Coronary artery (tissue), 2 donors: ENCODE results near the gene KRT33B.
"Not testable (repeated sequence)": the region's sequence is repeated elsewhere in the genome, so short reads cannot be mapped to it uniquely, and the experiment has no call there.

Experiments
- DNase-seq: peaks from one replicate; pipeline ENCODE4 v3.0.0-alpha.2; 2017; ENCODE audit warnings: low spot score
- H3K27ac ChIP-seq, 2 donors: fragments of 200-600 bp; sonication (generic); one replicate each; pipeline ENCODE4 v1.5.1; 2016 to 2019
- H3K4me3 ChIP-seq: fragments of 200-600 bp; sonication (generic); 2 replicates; pipeline ENCODE4 v1.5.1; 2016; ENCODE audit warnings: mild to moderate bottlenecking, moderate library complexity
- TF ChIP-seq, protein P1 (sequence below): fragments of 200-600 bp; sonication (generic); IDR thresholded peaks from one replicate; pipeline ENCODE4 v1.5.1; 2019; ENCODE audit warnings: antibody characterized with exemption

KRT33B gene

DNA sequence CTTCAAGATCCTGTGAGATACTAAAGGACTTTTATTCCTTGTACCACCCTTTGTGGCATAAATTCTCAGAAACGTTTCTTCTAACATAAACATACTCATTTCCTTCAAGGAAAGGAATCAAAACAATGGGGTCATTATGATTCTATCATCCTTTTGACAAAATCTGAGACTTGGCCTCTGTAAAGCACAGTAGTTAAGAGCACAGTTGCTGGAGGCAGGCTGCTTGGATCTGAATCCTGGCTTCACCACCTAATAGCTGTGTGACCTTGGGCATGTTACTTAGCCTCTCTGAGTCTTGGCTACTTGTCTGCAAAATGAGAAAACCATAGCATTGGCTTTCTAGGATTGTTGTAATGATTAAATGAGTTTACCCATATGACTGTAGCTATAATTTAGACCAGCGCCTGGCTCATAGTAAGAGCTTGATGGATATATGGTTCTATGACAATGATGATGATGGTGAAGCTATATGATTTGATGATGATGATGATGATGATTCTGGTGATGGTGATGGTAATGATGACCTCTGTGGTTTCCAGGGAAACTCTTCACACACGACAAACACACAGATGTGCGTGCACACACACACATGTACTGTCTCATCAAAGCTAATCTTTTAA lies 33.9 kb upstream of the KRT33B start:
- no peak for DNase-seq
- no peak overlapping the region for H3K27ac ChIP-seq
- no peak overlapping the region for H3K4me3 ChIP-seq
- TF ChIP-seq, protein P1, sequence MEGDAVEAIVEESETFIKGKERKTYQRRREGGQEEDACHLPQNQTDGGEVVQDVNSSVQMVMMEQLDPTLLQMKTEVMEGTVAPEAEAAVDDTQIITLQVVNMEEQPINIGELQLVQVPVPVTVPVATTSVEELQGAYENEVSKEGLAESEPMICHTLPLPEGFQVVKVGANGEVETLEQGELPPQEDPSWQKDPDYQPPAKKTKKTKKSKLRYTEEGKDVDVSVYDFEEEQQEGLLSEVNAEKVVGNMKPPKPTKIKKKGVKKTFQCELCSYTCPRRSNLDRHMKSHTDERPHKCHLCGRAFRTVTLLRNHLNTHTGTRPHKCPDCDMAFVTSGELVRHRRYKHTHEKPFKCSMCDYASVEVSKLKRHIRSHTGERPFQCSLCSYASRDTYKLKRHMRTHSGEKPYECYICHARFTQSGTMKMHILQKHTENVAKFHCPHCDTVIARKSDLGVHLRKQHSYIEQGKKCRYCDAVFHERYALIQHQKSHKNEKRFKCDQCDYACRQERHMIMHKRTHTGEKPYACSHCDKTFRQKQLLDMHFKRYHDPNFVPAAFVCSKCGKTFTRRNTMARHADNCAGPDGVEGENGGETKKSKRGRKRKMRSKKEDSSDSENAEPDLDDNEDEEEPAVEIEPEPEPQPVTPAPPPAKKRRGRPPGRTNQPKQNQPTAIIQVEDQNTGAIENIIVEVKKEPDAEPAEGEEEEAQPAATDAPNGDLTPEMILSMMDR: no peak

DNA sequence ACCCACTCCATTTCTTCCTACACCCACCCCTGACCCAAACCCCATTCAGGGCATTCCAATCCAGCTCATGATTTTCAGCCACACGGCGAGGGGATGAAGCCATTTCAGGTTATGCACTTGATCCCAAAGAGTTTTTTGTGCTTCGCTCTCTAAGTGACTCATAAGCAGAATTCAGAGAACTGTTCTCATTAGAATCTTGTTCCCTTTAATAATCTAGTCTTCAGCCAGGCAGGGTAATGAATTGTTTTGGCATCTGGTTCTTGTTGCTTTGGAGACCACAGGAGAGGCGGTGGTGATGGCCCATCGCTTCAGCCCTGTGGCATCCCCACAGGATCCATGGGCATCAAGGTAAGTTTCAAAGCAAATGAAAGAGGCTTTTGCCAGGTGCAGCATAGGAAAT lies 32.5 kb upstream of the KRT33B start:
- no peak for DNase-seq
- H3K27ac ChIP-seq: no peak overlapping the region
- TF ChIP-seq, protein P1: no peak
- no peak overlapping the region for H3K4me3 ChIP-seq

DNA sequence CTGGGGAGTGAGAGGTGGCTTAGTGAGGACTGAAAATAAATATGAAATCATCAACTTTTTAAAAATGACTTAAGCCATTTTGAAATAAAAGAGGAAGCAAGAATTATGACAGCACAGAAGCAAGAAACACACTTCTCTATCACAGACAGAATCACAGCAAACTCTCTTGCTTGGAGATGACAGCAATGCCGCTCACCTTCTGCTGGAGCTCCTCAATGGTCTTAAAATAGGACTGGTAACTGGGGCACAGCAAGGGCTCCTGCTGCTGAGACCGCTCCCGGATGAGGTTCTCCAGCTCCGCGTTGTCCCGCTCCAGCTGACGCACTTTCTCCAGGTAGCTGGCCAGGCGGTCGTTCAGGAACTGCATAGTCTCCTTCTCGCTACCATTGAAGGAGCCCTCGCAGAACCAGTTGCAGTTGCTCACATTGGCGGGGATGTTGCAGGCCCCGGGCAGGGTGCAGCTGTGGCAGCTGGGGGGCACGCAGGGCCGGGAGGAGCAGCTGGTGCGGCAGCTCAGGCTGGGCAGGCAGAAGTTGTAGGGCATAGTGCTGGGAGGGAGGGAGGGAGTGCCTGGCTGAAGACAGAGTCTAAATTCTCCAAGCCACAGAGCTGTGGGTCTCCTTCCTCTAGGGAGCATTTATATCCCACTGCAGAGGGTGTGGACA lies 27.5 kb upstream of the KRT33B start, which contains the start of gene KRT31:
KRT31 (minus strand) TSS at position 613 of the 665 bp plus-strand sequence; CDS start at position 544, 69 bp downstream.
- no peak for DNase-seq
- H3K27ac ChIP-seq: no peak within 1 kb of the TSS
- H3K4me3 ChIP-seq: no peak within 1 kb of the TSS
- TF ChIP-seq, protein P1: no peak

DNA sequence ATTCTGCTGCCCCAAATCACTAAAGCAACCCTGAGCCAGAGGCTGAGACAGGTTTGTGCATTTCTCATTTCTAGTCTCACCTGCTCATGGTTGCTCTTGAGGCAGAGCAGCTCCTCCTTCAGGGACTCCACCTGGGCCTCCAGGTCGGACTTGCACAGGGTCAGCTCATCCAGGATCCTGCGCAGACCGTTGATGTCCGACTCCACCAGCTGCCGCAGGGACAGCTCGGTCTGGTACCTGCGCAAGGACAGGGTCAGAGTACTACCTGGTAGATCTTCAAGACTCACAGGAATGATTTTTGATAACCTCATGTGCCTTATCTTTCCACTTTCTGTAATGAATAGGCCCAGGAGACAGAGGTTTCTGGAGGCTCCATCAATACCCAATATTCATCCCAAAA lies 26.7 kb upstream of the KRT33B start:
- TF ChIP-seq, protein P1: no peak
- H3K4me3 ChIP-seq: no peak overlapping the region
- no peak for DNase-seq
- H3K27ac ChIP-seq: no peak overlapping the region

DNA sequence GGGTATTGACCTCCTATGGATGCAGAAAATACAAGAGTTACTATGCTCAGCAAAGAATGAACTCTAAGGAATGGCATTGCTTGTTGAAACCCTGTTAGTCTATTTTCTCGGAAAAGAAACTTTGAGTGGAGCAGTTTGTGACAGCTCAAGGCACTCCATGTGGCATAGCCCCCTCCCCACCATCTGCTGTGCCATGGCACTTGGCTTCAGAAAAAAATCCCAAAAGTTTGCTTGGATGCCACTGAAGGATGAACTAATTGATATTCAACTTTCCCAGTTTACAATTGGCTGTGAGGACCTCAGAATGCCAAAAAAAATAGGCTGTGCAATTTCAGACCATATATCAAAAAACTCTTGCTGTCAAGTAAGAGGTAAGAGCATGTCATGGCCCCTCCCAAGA lies 26.0 kb upstream of the KRT33B start:
- no peak for DNase-seq
- H3K27ac ChIP-seq: no peak overlapping the region
- H3K4me3 ChIP-seq: no peak overlapping the region
- TF ChIP-seq, protein P1: no peak

DNA sequence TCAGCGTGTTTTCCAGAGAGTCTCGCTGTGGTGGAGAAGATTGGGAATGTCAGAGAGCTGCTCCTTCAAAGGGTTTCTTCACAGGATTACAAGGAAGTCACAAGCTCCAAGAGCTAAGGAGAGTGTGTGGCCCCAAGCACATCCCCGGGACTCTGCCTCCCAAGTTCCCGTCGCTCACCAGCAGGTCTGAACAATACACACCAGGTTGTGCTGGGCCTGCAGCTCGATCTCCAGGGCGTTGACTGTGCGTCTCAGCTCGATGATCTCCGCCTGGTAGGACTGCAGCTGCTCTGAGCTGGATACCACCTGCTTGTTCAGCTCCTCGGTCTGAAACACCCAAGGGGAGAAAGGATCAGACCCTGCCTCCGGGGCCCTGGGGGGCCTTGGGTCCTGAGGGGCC lies 25.4 kb upstream of the KRT33B start:
- not testable (repeated sequence) for H3K4me3 ChIP-seq, DNase-seq, H3K27ac ChIP-seq

DNA sequence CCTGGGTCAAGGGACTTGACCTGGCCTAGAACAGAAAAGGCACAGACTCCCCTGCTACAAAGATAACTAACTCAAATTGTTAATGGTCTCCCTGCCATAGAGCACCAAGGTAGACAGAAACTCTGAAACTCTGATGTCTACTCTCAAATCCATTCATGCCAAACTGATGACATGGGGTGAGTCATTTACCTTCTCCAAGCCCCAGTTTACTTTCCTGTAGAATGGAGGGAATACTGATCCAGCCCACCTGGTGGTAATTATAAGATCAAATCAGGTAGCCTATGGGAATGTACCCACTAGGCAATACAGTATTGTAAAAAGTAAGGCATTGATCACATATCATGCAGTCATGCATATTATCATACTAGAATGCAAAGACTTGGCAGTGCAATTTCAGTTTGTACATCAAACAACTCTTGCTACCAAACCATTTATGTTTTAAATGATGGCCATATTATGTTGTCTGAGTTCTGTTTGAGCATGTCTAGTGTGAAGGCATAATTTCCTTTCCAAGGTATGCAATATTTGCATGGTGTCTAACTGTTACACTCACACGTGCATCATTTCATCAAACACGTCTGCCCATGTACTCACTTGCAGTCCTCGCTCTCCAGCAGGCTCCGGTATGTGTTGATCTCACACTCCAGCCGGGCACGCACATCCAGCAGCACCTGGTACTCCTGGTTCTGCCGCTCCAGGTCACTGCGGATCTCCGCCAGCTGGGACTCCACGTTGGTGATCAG lies 24.8 kb upstream of the KRT33B start:
- TF ChIP-seq, protein P1: no peak
- Histone ChIP-seq H3K27ac (no peak overlapping the region), H3K4me3 (no peak overlapping the region)
- no peak for DNase-seq
